GM23338 (cell line): Measurements from ENCODE around the gene MRGPRE. TPM values are rescaled to one million over a fixed set of nuclear protein-coding genes. Genes with fewer than 3 reads are reported as not detected.

Experiments used
- ATAC-seq: fragments of 200-7000 bp; cut with Tn5 transposase; 3 replicates; pipeline ENCODE4 v1.9.1; 2020
- DNase-seq: peaks from one replicate; pipeline ENCODE4 v3.0.0-alpha.2; 2015; ENCODE audit warnings: low spot score
- H2AFZ ChIP-seq: fragments of 200-600 bp; sonication (generic); 2 replicates; pipeline ENCODE4 v1.8.0; 2016; ENCODE audit warnings: antibody characterized with exemption, mild to moderate bottlenecking, moderate library complexity
- H3F3A ChIP-seq: fragments of 200-600 bp; sonication (generic); replicated peaks from 2 replicates; pipeline ENCODE4 v1.8.0; 2017; ENCODE audit warnings: antibody characterized with exemption, mixed run types, low read depth
- H3K27ac ChIP-seq: fragments of 200-600 bp; sonication (generic); 2 replicates; pipeline ENCODE4 v1.6.1; 2016; ENCODE audit warnings: low read depth
- H3K27me3 ChIP-seq: fragments of 200-600 bp; sonication (generic); 2 replicates; pipeline ENCODE4 v1.8.0; 2016; ENCODE audit warnings: mild to moderate bottlenecking, mixed run types, moderate library complexity; ENCODE audit not compliant: insufficient read depth
- H3K36me3 ChIP-seq: fragments of 200-600 bp; sonication (generic); 2 replicates; pipeline ENCODE4 v1.8.0; 2016; ENCODE audit warnings: mild to moderate bottlenecking; ENCODE audit not compliant: insufficient read depth
- H3K4me1 ChIP-seq: fragments of 200-600 bp; sonication (generic); 2 replicates; pipeline ENCODE4 v1.8.0; 2016; ENCODE audit warnings: mild to moderate bottlenecking, moderate library complexity; ENCODE audit not compliant: insufficient read depth
- H3K4me2 ChIP-seq: fragments of 200-600 bp; sonication (generic); 2 replicates; pipeline ENCODE4 v1.7.1; 2017; ENCODE audit warnings: mixed run types
- H3K4me3 ChIP-seq: fragments of 200-600 bp; sonication (generic); 2 replicates; pipeline ENCODE4 v1.6.1; 2016; ENCODE audit warnings: mixed run types
- H3K79me2 ChIP-seq: fragments of 200-600 bp; sonication (generic); replicated peaks from 2 replicates; pipeline ENCODE4 v1.8.0; 2017; ENCODE audit warnings: mild to moderate bottlenecking; ENCODE audit not compliant: insufficient read depth
- H3K9me2 ChIP-seq: fragments of 200-600 bp; sonication (generic); 2 replicates; pipeline ENCODE4 v1.8.0; 2017; ENCODE audit not compliant: insufficient read depth
- H4K20me1 ChIP-seq: fragments of 200-600 bp; sonication (generic); replicated peaks from 2 replicates; pipeline ENCODE4 v1.8.0; 2017; ENCODE audit warnings: mild to moderate bottlenecking; ENCODE audit not compliant: insufficient read depth
- H3K27ac Mint-ChIP-seq: 2 replicates; pipeline ENCODE4 v1.8.0; 2020; ENCODE audit warnings: inconsistent platforms, mild to moderate bottlenecking, moderate library complexity, mixed read lengths
- H3K27me3 Mint-ChIP-seq: 3 replicates; pipeline ENCODE4 v1.8.0; 2022; ENCODE audit warnings: low read depth, mild to moderate bottlenecking, moderate library complexity, mixed read lengths, inconsistent platforms; ENCODE audit not compliant: insufficient read depth, poor library complexity
- H3K36me3 Mint-ChIP-seq: 3 replicates; pipeline ENCODE4 v1.8.0; 2021; ENCODE audit warnings: low read depth, mild to moderate bottlenecking, inconsistent platforms, moderate library complexity, mixed read lengths
- H3K4me1 Mint-ChIP-seq: 3 replicates; pipeline ENCODE4 v1.8.0; 2020; ENCODE audit warnings: mild to moderate bottlenecking, inconsistent platforms, mixed read lengths
- H3K4me3 Mint-ChIP-seq: 3 replicates; pipeline ENCODE4 v1.8.0; 2021; ENCODE audit warnings: moderate library complexity, mild to moderate bottlenecking, inconsistent platforms, mixed read lengths
- H3K9me3 Mint-ChIP-seq: 3 replicates; pipeline ENCODE4 v1.8.0; 2020; ENCODE audit warnings: moderate library complexity, mild to moderate bottlenecking, inconsistent platforms, mixed read lengths
- CREB1 ChIP-seq: fragments of 250-450 bp; sonication (Bioruptor Pico); IDR thresholded peaks from 2 replicates; pipeline ENCODE4 v1.5.0; 2020; ENCODE audit warnings: low read depth, mild to moderate bottlenecking, moderate library complexity
- CTCF ChIP-seq, 2 experiments: fragments of 200-600 bp in 1 of 2; sonication (generic) in 1 of 2; conservative IDR thresholded peaks; 2 replicates each; pipeline versions ENCODE4 v1.5.1 to v1.6.1; 2016 to 2017; ENCODE audit warnings: antibody characterized with exemption in 2 of 2, low read depth in 2 of 2, mild to moderate bottlenecking in 2 of 2, moderate library complexity in 1 of 2
- EZH2phosphoT487 ChIP-seq: fragments of 200-600 bp; sonication (generic); IDR thresholded peaks from one replicate; pipeline ENCODE4 v1.8.1; 2018; ENCODE audit warnings: antibody characterized with exemption; ENCODE audit not compliant: unreplicated experiment
- REST ChIP-seq: IDR thresholded peaks from one replicate; pipeline ENCODE4 v1.6.1; 2018; ENCODE audit warnings: antibody characterized with exemption; ENCODE audit not compliant: unreplicated experiment
- STAT1 ChIP-seq: IDR thresholded peaks from one replicate; pipeline ENCODE4 v1.6.1; 2016; ENCODE audit warnings: antibody characterized with exemption; ENCODE audit not compliant: unreplicated experiment
- ZNF114 ChIP-seq: fragments of 250-450 bp; sonication (Bioruptor Pico); IDR thresholded peaks from 2 replicates; pipeline ENCODE4 v1.5.0; 2020; ENCODE audit warnings: mild to moderate bottlenecking, moderate library complexity
- polyA plus RNA-seq: library from polyadenylated mRNA; unstranded; fragments of >200 nt; fragmentation: Nextera tagmentation; extraction: Ambion mirVana; gene quantifications from 2 replicates; pipeline ENCODE4 v1.2.1, GENCODE V29; 2016
- total RNA-seq: library from RNA; depleted of rRNA; stranded (reverse); fragments of >200 nt; shearing (Covaris generic); gene quantifications from 2 replicates; pipeline ENCODE4 v1.2.3, GENCODE V29; 2014

The MRGPRE gene
- total and polyA plus RNA-seq, 2 experiments from 2014 or later: not detected

GRCh38 chr11:3229673-3230630, 2.3 kb downstream of the MRGPRE start:
- ATAC-seq: no peak
- no peaks in the 10 kb centered on the region for H3K79me2 ChIP-seq
- Mint-ChIP-seq H3K36me3 (no peaks in the 10 kb centered on the region), H3K4me1 (peaks cover under 1% of the 10 kb centered on the region; the same call in 2 of the 3 replicates), H3K27me3 (peaks cover 7% of the 10 kb centered on the region), H3K4me3 (no peak overlapping the region), H3K9me3 (no peaks in the 10 kb centered on the region; the same call in 2 of the 3 replicates), H3K27ac (no peak overlapping the region)
- H3K4me1 ChIP-seq: no peaks in the 10 kb centered on the region
- TF ChIP-seq CREB1 (CRISPR knock-in tag) (no peak), REST (no peak)
- H4K20me1 ChIP-seq: no peaks in the 10 kb centered on the region
- H3F3A ChIP-seq: no peaks in the 10 kb centered on the region
- H3K27ac ChIP-seq: no peak overlapping the region
- no peaks in the 10 kb centered on the region for H3K36me3 ChIP-seq
- no peak for DNase-seq
- H3K4me2 ChIP-seq: no peak overlapping the region
- H2AFZ ChIP-seq: no peak overlapping the region
- H3K9me2 ChIP-seq: no peaks in the 10 kb centered on the region
- no peaks in the 10 kb centered on the region for H3K27me3 ChIP-seq
- no peak overlapping the region for H3K4me3 ChIP-seq

- H3K4me3 ChIP-seq: no peak overlapping the region
- H3K4me3 Mint-ChIP-seq: no peak overlapping the region
- no peak overlapping the region for H2AFZ ChIP-seq
- DNase-seq: no peak
- H3K79me2 ChIP-seq: no peaks in the 10 kb centered on the region
- H3K4me1 ChIP-seq: peaks cover 8% of the 10 kb centered on the region; the same call in 1 of the 2 replicates
- H4K20me1 ChIP-seq: no peaks in the 10 kb centered on the region
- H3K27ac Mint-ChIP-seq: no peak overlapping the region
- H3K36me3 Mint-ChIP-seq: no peaks in the 10 kb centered on the region
- H3K36me3 ChIP-seq: no peaks in the 10 kb centered on the region
- H3K4me1 Mint-ChIP-seq: peaks cover 14% of the 10 kb centered on the region; the same call in 2 of the 3 replicates
- no peak for ATAC-seq
- no peaks in the 10 kb centered on the region for H3K9me2 ChIP-seq
- H3K27me3 Mint-ChIP-seq: peaks cover 16% of the 10 kb centered on the region
- H3K9me3 Mint-ChIP-seq: no peaks in the 10 kb centered on the region
- H3F3A ChIP-seq: no peaks in the 10 kb centered on the region
- H3K27ac ChIP-seq: no peak overlapping the region
- H3K4me2 ChIP-seq: no peak overlapping the region
- H3K27me3 ChIP-seq: no peaks in the 10 kb centered on the region
- TF ChIP-seq CTCF (conservative IDR thresholded peaks at IDR 0.05; ENCODE audit: low read depth in 2 of 2) (no peak), CREB1 (CRISPR knock-in tag) (no peak), STAT1 (no peak), REST (no peak), EZH2phosphoT487 (no peak), ZNF114 (no peak)
These were observed 3.8 kb downstream of the MRGPRE start for GRCh38 chr11:3228445-3228829.
